IPS DF 6.9 (cell line): ENCODE measurements around the gene FAM168A.

Experiments used
- DNase-seq: peaks from one replicate; pipeline ENCODE4 v3.0.0-alpha.2; 2013; ENCODE audit warnings: low read depth, low spot score
- H3K27ac ChIP-seq: one replicate; pipeline ENCODE4 v1.5.1; 2013; ENCODE audit warnings: low read length, control low read depth
- H3K27me3 ChIP-seq: 2 replicates; pipeline ENCODE4 v1.6.1; 2013; ENCODE audit warnings: mild to moderate bottlenecking, low read length; ENCODE audit not compliant: control insufficient read depth, insufficient read depth
- H3K36me3 ChIP-seq: 2 replicates; pipeline ENCODE4 v1.6.1; 2013; ENCODE audit warnings: low read length; ENCODE audit not compliant: control insufficient read depth, insufficient read depth
- H3K4me1 ChIP-seq: 2 replicates; pipeline ENCODE4 v1.6.1; 2013; ENCODE audit warnings: low read length; ENCODE audit not compliant: control insufficient read depth, insufficient read depth
- H3K4me3 ChIP-seq: 2 replicates; pipeline ENCODE4 v1.5.1; 2013; ENCODE audit warnings: mild to moderate bottlenecking, low read length
- H3K9me3 ChIP-seq: 2 replicates; pipeline ENCODE4 v1.6.1; 2013; ENCODE audit warnings: low read length, inconsistent platforms; ENCODE audit not compliant: control insufficient read depth, insufficient read depth
- WGBS: extraction: QIAGEN DNeasy Blood & Tissue Kit; methylation state at CpG from one replicate; pipeline ENCODE4 v1.1.7; 2013; ENCODE audit warnings: mixed read lengths, missing lambda C conversion rate; ENCODE audit not compliant: insufficient read length, insufficient coverage; 5-methylcytosine and 5-hydroxymethylcytosine counted together

FAM168A gene

GRCh38 chr11:73506038-73506437, 91.9 kb downstream of the FAM168A start:
- WGBS, result no CpG with 5 or more reads among the region's 2 CpGs
- no peaks in the 10 kb centered on the region for H3K9me3 ChIP-seq
- H3K27ac ChIP-seq, result no peak overlapping the region
- DNase-seq, result no peak
- H3K27me3 ChIP-seq, result no peaks in the 10 kb centered on the region
- H3K4me1 ChIP-seq, result no peaks in the 10 kb centered on the region
- no peaks in the 10 kb centered on the region for H3K36me3 ChIP-seq
- no peak overlapping the region for H3K4me3 ChIP-seq

- DNase-seq, result no peak
- Histone ChIP-seq H3K4me3 (no peak overlapping the region), H3K27ac (no peak overlapping the region), H3K36me3 (no peaks in the 10 kb centered on the region), H3K4me1 (peaks cover 2% of the 10 kb centered on the region; the same call in 1 of the 2 replicates), H3K9me3 (no peaks in the 10 kb centered on the region), H3K27me3 (no peaks in the 10 kb centered on the region)
- no CpG with 5 or more reads among the region's 6 CpGs for WGBS
Observed at GRCh38 chr11:73498343-73498742, 99.6 kb downstream of the FAM168A start.

GRCh38 chr11:73496134-73496533, 101.8 kb downstream of the FAM168A start:
- no CpG with 5 or more reads among the region's 6 CpGs for WGBS
- Histone ChIP-seq H3K36me3 (no peaks in the 10 kb centered on the region), H3K4me3 (no peak overlapping the region), H3K4me1 (peaks cover 2% of the 10 kb centered on the region; the same call in 1 of the 2 replicates), H3K27ac (no peak overlapping the region), H3K9me3 (no peaks in the 10 kb centered on the region), H3K27me3 (no peaks in the 10 kb centered on the region)
- DNase-seq, result no peak

- no peaks in the 10 kb centered on the region for H3K36me3 ChIP-seq
- WGBS, result no CpG with 5 or more reads among the region's 2 CpGs
- no peaks in the 10 kb centered on the region for H3K9me3 ChIP-seq
- DNase-seq, result no peak
- H3K4me1 ChIP-seq, result peaks cover 2% of the 10 kb centered on the region; the same call in 1 of the 2 replicates
- H3K27ac ChIP-seq, result no peak overlapping the region
- H3K4me3 ChIP-seq, result no peak overlapping the region
- no peaks in the 10 kb centered on the region for H3K27me3 ChIP-seq
Observed at GRCh38 chr11:73495731-73496130, 102.2 kb downstream of the FAM168A start.

- peak; percentile 47 for DNase-seq
- no CpG with 5 or more reads among the region's 1 CpG for WGBS
- H3K27ac ChIP-seq, result no peak overlapping the region
- no peaks in the 10 kb centered on the region for H3K9me3 ChIP-seq
- no peaks in the 10 kb centered on the region for H3K36me3 ChIP-seq
- no peak overlapping the region for H3K4me3 ChIP-seq
- H3K4me1 ChIP-seq, result peaks cover 2% of the 10 kb centered on the region; the same call in 1 of the 2 replicates
- H3K27me3 ChIP-seq, result no peaks in the 10 kb centered on the region
Observed at GRCh38 chr11:73493956-73494598, 103.8 kb downstream of the FAM168A start.

- no CpG with 5 or more reads among the region's 1 CpG for WGBS
- Histone ChIP-seq H3K9me3 (no peaks in the 10 kb centered on the region), H3K4me1 (peaks cover 1% of the 10 kb centered on the region; the same call in 1 of the 2 replicates), H3K27me3 (no peaks in the 10 kb centered on the region), H3K4me3 (no peak overlapping the region), H3K27ac (no peak overlapping the region), H3K36me3 (no peaks in the 10 kb centered on the region)
- DNase-seq, result no peak
Observed at GRCh38 chr11:73481626-73482025, 116.3 kb downstream of the FAM168A start.

GRCh38 chr11:73480677-73481076, 117.2 kb downstream of the FAM168A start:
- WGBS, result no CpG with 5 or more reads among the region's 2 CpGs
- peaks cover 3% of the 10 kb centered on the region; the same call in 1 of the 2 replicates for H3K4me1 ChIP-seq
- DNase-seq, result no peak
- H3K27ac ChIP-seq, result no peak overlapping the region
- H3K4me3 ChIP-seq, result no peak overlapping the region
- no peaks in the 10 kb centered on the region for H3K9me3 ChIP-seq
- no peaks in the 10 kb centered on the region for H3K27me3 ChIP-seq
- no peaks in the 10 kb centered on the region for H3K36me3 ChIP-seq

- peak; percentile 31 for DNase-seq
- Histone ChIP-seq H3K36me3 (no peaks in the 10 kb centered on the region), H3K27ac (no peak overlapping the region), H3K4me1 (peaks cover 3% of the 10 kb centered on the region; the same call in 1 of the 2 replicates), H3K9me3 (no peaks in the 10 kb centered on the region), H3K4me3 (no peak overlapping the region), H3K27me3 (no peaks in the 10 kb centered on the region)
- WGBS, result no CpG with 5 or more reads among the region's 1 CpG
Observed at GRCh38 chr11:73478737-73479347, 119.1 kb downstream of the FAM168A start.

GRCh38 chr11:73477518-73477917, 120.4 kb downstream of the FAM168A start:
- Histone ChIP-seq H3K27me3 (no peaks in the 10 kb centered on the region), H3K4me1 (peaks cover 3% of the 10 kb centered on the region; the same call in 1 of the 2 replicates), H3K27ac (no peak overlapping the region), H3K4me3 (no peak overlapping the region), H3K36me3 (no peaks in the 10 kb centered on the region), H3K9me3 (no peaks in the 10 kb centered on the region)
- 100% methylated on average over 1 of the region's 2 CpGs for WGBS
- DNase-seq, result no peak

GRCh38 chr11:73475549-73476095, 122.3 kb downstream of the FAM168A start:
- no peaks in the 10 kb centered on the region for H3K27me3 ChIP-seq
- no peaks in the 10 kb centered on the region for H3K9me3 ChIP-seq
- peaks cover 3% of the 10 kb centered on the region; the same call in 1 of the 2 replicates for H3K4me1 ChIP-seq
- no peak overlapping the region for H3K27ac ChIP-seq
- H3K4me3 ChIP-seq, result no peak overlapping the region
- H3K36me3 ChIP-seq, result no peaks in the 10 kb centered on the region
- no peak for DNase-seq
